Left lung (tissue), 10 donors: Measurements from ENCODE around the gene LRRC14B. TPM values are rescaled to one million over a fixed set of nuclear protein-coding genes. Genes with fewer than 3 reads are reported as not detected.
A peak's percentile ranks its signal among the peaks of the same experiment; 100 is the strongest.

Experiments
- ATAC-seq: fragments of 200-7000 bp; cut with Tn5 transposase; one replicate; pipeline ENCODE4 v1.9.1; 2020; ENCODE audit warnings: moderate library complexity
- DNase-seq, 4 donors: peaks; one replicate each; pipeline ENCODE4 v3.0.0-alpha.2; 2013 to 2020
- H3K27ac ChIP-seq, 2 donors: fragments of 200-600 bp; sonication (generic) in 1 of 2; one replicate each; pipeline versions ENCODE4 v1.5.0 to v1.8.0; 2020 to 2021
- H3K27me3 ChIP-seq, 2 donors: fragments of 200-600 bp; sonication (generic) in 1 of 2; one replicate each; pipeline versions ENCODE4 v1.5.0 to v1.8.0; 2020 to 2021
- H3K36me3 ChIP-seq, 2 donors: fragments of 200-600 bp; sonication (generic) in 1 of 2; one replicate each; pipeline versions ENCODE4 v1.5.0 to v1.8.0; 2020 to 2021
- H3K4me1 ChIP-seq, 2 donors: fragments of 200-600 bp; one replicate each; pipeline ENCODE4 v1.8.0; 2021
- H3K4me3 ChIP-seq, 2 donors: fragments of 200-600 bp; sonication (generic) in 1 of 2; one replicate each; pipeline versions ENCODE4 v1.5.0 to v1.8.0; 2020 to 2021; ENCODE audit warnings: mild to moderate bottlenecking in 1 of 2
- H3K9me3 ChIP-seq, 2 donors: fragments of 200-600 bp; sonication (generic) in 1 of 2; one replicate each; pipeline versions ENCODE4 v1.5.0 to v1.8.0; 2020 to 2021
- CTCF ChIP-seq, 2 donors: fragments of 200-600 bp; sonication (generic) in 1 of 2; IDR thresholded peaks; one replicate each; pipeline versions ENCODE4 v1.5.0 to v1.8.0; 2021; ENCODE audit warnings: antibody characterized with exemption in 2 of 2
- intact Hi-C, 2 donors: fragments of 100-400 bp; cut with DNase I; formaldehyde crosslinking; loops; one replicate each; pipeline versions ENCODE4 v1.11.2 to v1.14.2; 2022
- polyA plus RNA-seq, 6 donors: library from polyadenylated mRNA; unstranded; fragments of 120-200 nt; gene quantifications; one replicate each; pipeline ENCODE4 v1.2.1, GENCODE V29; 2013; ENCODE audit not compliant: insufficient read length in 6 of 6
- total RNA-seq, 2 donors: library from RNA; stranded (reverse); fragmentation: NEBNext Ultra II Directional; extraction: Animal tissue kit (Norgen Biotek cat#: 25700); gene quantifications; one replicate each; pipeline ENCODE4 v1.2.1, GENCODE V29; 2021
- donor health status: DM: no; HTN: yes; CAD: no.
- donor health status: DM: no; HTN: no; CAD: no.

Gene LRRC14B
- total and polyA plus RNA-seq, 8 donors: 0.08 to 0.14 (median 0.11) TPM; not detected in 3

GRCh38 chr5:192970-193831, 1.9 kb downstream of the LRRC14B start:
- H3K4me3 ChIP-seq: no peak overlapping the region
- H3K4me1 ChIP-seq: peaks cover 3 to 5% of the 10 kb centered on the region in 2 donors
- ATAC-seq (no peak), DNase-seq (no peak)
- intact Hi-C loops: no loop called here
- no peak overlapping the region for H3K27ac ChIP-seq
- peaks cover 4 to 33% of the 10 kb centered on the region in 2 donors for H3K27me3 ChIP-seq
- no peak for TF ChIP-seq CTCF (IDR thresholded peaks at IDR 0.05)
- H3K36me3 ChIP-seq: no peaks in the 10 kb centered on the region
- no peaks in the 10 kb centered on the region for H3K9me3 ChIP-seq

- Histone ChIP-seq H3K4me3 (no peak overlapping the region), H3K36me3 (peaks cover 0 to 4% of the 10 kb centered on the region in 2 donors), H3K4me1 (no peaks in the 10 kb centered on the region), H3K9me3 (no peaks in the 10 kb centered on the region), H3K27me3 (peaks cover 4 to 25% of the 10 kb centered on the region in 2 donors), H3K27ac (no peak overlapping the region)
- intact Hi-C loops: no loop called here
- DNase-seq: peak in 1 of 4 donors; percentile 80
- TF ChIP-seq CTCF (IDR thresholded peaks at IDR 0.05): no peak
- no peak for ATAC-seq
These were observed 2.8 kb downstream of the LRRC14B start for GRCh38 chr5:194102-194501.

GRCh38 chr5:194603-195209, 3.4 kb downstream of the LRRC14B start:
- H3K4me1 ChIP-seq: no peaks in the 10 kb centered on the region
- H3K27ac ChIP-seq: no peak overlapping the region
- peaks cover 0 to 4% of the 10 kb centered on the region in 2 donors for H3K36me3 ChIP-seq
- DNase-seq (peak in 1 of 4 donors; percentile 80), ATAC-seq (no peak)
- TF ChIP-seq CTCF (IDR thresholded peaks at IDR 0.05): no peak
- no peaks in the 10 kb centered on the region for H3K9me3 ChIP-seq
- peaks cover 4 to 25% of the 10 kb centered on the region in 2 donors for H3K27me3 ChIP-seq
- intact Hi-C loops: no loop called here
- H3K4me3 ChIP-seq: no peak overlapping the region

- Histone ChIP-seq H3K9me3 (no peaks in the 10 kb centered on the region), H3K27ac (no peak overlapping the region), H3K4me1 (no peaks in the 10 kb centered on the region), H3K27me3 (peaks cover 4 to 23% of the 10 kb centered on the region in 2 donors), H3K36me3 (peaks cover 0 to 4% of the 10 kb centered on the region in 2 donors), H3K4me3 (no peak overlapping the region)
- DNase-seq (no peak), ATAC-seq (no peak)
- TF ChIP-seq CTCF (IDR thresholded peaks at IDR 0.05): no peak
- intact Hi-C loops: no loop called here
These were observed 4.3 kb downstream of the LRRC14B start for GRCh38 chr5:195401-196160.
